Fibroblast of the conjunctiva (primary cell): ENCODE results near the gene ZEB2.

ENCODE experiments used
- DNase-seq: peaks from one replicate; pipeline ENCODE4 v3.0.0-alpha.2; 2010; ENCODE audit warnings: low read depth

The ZEB2 gene

DNA sequence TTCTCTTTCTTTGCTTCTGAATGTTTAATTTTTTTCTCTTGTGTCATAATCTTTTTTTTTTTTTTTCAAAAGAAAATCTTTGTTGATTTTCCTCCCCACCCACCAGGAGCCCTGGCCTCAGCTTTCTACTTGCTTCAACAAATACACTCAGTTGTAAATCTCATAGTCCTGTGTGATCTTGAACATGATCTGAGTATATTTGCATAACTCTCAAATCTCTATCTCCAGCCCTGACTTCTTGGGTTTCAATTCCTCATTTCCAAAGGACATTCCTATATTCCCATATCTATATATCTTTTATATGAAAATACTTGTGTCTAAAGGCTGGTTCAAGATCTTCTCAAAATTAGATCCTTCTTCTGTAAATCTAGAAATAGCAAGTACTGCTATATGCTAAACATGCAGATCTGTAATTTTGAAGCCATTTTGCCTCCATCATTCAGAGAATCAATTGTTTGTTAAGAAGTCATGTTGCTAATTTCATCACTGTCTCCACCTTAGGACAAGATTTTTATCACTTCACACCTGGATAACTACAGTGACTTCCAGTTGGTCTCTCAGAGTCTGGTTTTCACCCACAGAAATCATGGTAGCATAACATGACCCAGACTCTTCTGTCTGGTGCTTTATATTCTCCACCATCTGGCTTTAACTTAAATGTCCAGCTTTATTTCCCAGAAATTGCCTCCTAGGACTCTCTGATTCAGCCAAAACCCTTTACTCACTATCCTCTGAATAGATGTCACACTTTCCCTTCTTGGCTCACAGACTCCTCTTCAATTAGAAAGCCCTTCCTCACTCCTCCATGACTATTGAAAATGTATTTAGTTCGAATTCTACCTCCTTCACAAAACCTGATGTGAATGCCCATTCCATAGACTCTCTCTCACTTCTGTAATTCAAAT lies 98.1 kb downstream of the ZEB2 start:
- no peak for DNase-seq

DNA sequence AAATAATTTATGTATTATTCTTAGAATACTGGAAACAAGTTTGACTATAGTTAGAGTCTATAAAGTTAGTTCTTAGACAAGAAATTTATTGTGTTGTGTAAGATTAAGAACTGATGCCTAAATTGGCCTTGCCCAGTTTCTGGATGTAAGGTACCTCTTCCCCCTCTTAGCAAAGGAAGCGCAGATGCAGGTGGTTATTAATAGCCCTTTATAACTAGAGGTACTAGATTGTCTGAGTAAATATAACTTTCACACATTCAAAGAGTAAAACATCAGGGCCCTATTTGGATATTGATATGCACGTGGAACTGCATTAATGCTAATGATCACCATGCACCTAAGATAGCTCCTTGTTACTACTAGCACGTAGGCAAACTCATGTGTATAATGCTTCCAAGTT lies 100.7 kb downstream of the ZEB2 start:
- DNase-seq = no peak

- no peak for DNase-seq
Observed at GRCh38 chr2:144415386-144415785, 104.5 kb downstream of the ZEB2 start.

DNA sequence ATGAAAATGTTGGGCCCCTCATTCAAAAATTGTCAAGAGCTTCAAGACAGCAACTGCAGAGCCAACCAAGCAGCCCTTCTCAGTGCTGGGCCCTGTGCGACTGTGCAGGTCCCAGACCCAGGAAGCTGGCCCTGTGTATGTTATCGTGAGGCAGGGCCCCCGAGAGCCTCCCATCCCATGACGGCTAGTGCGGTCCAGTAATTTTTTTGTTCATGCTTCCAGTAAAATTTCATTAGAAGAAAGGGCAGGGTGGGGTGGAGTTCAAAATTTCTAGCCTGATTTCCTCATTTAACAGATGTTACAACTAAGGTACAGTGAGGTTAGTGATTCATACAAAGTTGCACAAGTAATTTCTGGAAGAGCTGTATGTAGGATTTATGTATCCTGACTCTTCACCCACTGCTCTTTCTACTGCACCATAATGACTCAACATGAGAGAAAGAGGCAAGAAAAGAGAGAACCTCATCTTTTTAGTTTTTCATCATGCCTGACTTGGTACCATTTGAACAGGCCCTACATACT lies 105.5 kb downstream of the ZEB2 start:
- DNase-seq = peak; percentile 95

DNA sequence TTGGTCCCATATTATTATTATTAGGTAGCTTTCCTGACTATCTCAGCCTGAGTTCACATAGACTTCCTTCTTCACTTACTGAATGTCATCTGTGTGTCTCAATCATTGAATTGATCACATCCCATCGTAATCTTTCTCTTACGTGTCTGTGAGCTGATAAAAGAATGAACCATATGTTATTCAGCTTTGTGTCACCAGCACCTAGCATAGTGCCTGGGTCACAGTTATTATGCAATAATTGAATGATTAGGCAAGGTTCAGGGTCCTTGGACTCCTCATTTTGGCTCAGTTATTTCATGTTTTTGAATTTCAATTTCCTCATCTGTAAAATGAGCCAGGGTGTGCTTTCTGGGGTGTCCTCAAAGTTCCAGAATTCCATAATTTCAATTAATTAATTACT lies 107.2 kb downstream of the ZEB2 start:
- no peak for DNase-seq

GRCh38 chr2:144411473-144411872 lies 108.4 kb downstream of the ZEB2 start:
- no peak for DNase-seq

- no peak for DNase-seq
Observed at GRCh38 chr2:144409241-144409640, 110.7 kb downstream of the ZEB2 start.

GRCh38 chr2:144407262-144407661 lies 112.7 kb downstream of the ZEB2 start:
- DNase-seq = no peak

DNA sequence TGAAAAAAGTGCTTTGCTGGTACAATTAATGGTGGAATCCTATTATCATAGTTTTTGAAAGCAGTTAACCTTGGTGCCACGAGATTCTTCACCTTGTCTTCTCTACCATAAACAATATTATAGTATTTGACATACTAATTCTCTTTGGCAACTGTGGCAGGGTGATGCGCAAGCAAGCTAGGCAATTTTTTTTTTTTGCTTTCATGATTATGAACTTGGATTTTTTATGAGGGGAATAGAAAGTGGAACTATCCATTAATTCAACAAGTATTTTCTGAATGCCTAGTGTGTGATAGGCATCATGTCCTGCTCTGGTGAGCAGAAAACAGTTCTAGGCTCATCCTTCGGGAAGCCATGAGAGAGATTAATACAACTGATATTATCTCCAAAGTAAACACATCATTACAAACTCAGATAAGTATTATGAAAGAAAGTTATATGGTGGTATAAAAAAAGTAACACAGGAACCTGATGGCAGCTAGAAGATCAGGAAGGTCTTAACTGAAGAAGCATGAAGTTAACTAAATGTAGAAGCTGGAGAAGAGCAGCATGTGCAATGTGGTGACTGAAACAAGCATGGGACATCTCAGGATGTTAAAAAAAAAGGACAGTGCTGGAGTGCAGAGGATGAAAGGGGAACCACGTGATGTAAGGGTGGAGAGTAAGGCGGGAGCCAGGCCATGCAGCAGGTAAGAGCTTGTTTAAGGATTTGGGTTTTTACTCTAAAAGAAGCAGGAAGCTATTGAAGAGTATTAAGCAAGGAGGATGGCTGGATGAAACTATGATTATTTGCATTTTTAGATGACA lies 113.7 kb downstream of the ZEB2 start:
- no peak for DNase-seq

DNA sequence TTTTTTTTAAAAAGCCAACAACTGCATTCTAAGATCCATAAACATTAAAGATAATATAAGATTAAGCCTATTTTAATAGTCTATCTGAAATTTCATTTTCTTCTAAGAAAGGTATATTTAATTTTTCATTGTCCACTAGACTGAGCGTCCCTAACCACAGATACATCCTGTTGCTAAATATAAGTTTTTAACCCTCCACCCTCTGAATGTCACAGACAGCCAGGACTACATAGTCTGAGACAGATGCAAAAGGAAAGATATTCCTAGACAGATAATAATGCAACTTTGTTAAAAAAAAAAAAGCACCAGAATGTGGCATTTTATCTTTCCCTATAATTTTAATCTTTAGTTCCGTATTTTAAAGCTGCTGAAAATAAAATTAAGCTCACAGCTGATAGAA lies 114.6 kb downstream of the ZEB2 start:
- no peak for DNase-seq

DNA sequence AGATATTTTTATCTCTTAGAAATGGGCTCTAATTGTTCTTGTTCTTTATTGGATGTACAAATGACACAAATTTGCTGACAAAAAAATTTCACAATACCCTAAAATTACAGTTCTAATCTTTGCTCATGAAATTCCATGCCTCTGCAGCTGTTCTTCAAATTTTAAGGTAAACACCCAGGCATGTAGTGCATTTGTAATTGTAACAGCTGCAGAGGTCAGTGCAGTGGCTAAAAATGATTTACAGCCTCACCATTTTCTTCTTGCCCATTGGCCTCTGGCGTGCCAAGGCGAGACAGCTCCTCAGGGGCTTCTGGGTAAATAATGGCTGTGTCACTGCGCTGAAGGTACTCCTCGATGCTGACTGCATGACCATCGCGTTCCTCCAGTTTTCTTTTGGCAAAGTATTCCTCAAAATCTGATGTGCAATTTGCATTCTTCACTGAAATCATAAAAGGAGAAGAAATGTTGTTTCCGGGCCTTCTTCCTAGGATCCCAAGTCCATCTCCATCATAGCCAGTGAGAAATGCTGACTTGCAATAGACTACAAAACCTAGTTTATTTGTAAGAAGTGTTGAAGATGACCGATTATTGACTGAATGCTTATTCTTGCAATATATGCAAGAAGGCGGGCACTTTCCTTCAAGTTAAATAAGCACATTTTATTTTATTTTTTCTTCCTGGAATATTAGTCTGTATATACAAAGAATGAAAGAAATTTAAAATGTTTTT lies 115.2 kb downstream of the ZEB2 start:
- DNase-seq = no peak

DNA sequence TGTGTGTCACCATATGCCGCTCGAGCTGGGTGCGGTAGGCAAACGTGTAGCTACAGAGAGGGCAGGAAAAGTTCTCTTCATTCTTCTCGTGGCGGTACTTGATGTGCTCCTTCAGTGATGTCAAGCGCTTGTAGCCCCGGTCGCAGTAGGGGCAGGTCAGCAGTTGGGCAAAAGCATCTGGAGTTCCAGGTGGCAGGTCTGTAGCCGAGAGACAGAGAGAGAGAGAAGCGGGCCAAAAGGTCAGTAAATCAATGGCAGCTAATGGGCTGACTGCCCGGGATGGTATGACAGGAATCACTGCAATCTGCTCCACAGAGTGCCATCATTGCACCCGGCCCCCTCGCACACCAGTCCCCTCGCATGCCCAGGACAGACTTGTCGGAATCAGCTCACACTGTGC lies 116.0 kb downstream of the ZEB2 start:
- no peak for DNase-seq

DNA sequence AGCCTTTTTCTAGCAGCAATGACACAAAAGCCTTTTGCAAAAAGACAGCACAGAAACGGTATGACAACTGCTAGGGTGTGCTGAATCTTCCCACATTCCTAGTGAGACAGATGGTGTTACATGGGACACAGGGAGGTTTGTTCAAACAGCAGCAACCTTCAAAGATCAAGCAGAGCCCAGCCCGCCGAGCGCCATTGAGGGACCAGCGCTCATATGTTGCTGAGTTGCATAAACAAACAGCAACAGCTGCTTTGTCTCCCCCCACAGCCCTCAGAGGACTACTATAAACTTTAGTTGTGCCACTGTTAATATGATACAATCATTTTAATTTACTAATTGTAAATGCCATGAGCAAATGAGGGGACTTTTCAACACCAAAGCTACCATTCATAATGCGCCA lies 117.7 kb downstream of the ZEB2 start:
- DNase-seq = no peak

DNA sequence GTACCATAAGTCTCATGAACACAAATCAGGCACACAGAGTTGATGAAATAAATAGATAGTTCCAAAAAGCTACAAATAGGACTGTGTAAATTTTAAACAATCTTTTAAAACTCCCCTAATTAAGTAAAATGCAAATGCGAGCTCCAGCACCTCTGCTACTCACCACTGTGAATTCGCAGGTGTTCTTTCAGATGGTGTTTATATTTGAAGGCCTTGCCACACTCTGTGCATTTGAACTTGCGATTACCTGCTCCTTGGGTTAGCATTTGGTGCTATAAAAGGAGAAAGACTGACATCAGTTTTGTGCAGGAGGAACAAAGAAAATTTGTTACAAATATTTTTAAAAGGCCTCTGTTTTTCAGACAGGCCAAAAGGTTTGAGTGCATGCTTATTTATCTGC lies 118.9 kb downstream of the ZEB2 start:
- DNase-seq = no peak

DNA sequence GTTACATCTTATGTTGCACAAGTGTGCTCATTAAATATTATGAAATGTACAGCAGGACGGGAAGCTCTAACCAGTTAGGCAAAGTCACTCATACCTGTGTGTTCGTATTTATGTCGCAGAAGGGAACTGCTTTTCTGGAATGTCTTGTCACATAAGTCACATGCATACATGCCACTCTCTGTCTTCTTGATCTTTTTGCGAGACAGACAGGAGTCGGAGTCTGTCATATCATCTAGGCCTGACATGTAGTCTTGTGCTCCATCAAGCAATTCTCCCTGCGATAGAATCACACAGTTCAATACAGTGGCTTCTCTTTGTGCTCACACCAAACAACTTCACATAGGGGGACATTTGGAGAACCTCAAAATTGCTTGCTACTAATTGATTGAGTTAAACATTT lies 123.6 kb downstream of the ZEB2 start:
- no peak for DNase-seq

- no peak for DNase-seq
Observed at GRCh38 chr2:144390424-144391020, 129.4 kb downstream of the ZEB2 start.

- no peak for DNase-seq
Observed at GRCh38 chr2:144389930-144390311, 130.0 kb downstream of the ZEB2 start.

- no peak for DNase-seq
Observed at GRCh38 chr2:144389151-144389929, 130.6 kb downstream of the ZEB2 start.

DNA sequence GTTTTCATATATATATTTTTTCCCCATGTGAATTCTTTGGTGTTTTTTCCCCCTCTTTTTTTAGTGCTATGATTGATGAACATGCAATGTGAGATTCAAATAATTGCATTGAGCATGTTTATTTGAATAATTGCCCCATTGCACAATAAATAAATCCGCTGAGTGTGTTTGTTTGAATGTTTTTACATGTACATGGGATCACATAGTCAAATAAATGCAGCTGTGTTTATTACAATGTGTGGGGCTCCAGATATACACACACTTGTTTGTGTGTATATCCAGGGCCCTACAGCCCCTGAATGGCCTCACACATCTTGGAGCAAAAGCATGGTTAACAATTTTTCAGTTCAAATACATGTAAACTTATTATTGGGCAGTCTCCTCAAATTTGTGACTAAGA lies 134.5 kb downstream of the ZEB2 start:
- no peak for DNase-seq

GRCh38 chr2:144383571-144384100 lies 136.3 kb downstream of the ZEB2 start:
- DNase-seq = no peak

DNA sequence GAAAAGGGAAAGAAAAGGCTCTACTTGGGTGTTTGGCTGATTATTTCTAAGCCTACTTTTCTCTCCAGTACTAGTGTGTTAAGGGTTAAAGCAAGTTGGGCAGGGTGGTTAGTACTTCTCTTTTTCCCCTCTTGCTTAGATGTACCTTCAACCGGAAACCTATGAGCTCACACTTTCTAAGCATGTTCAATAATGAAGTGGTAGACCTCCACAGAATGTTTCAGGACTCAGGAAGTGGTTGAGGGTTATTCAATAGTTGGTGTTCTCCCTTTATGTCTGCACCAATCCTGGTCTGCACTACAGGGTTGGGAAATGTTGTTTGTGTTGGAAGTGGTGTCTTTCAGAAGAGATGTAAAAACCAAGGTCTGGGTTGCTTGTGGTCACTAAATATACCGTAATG lies 137.1 kb downstream of the ZEB2 start:
- no peak for DNase-seq
